Suprapubic skin (tissue), 4 donors: Measurements from ENCODE around the gene KRTAP2-2. TPM values are rescaled to one million over a fixed set of nuclear protein-coding genes. Genes with fewer than 3 reads are reported as not detected.

ENCODE experiments used
- DNase-seq, 2 donors: peaks; one replicate each; pipeline ENCODE4 v3.0.0-alpha.2; 2019; ENCODE audit warnings: low spot score in 2 of 2
- H3K27ac ChIP-seq: fragments of 200-600 bp; sonication (generic); one replicate; pipeline ENCODE4 v1.5.1; 2019
- H3K27me3 ChIP-seq: fragments of 200-600 bp; sonication (generic); one replicate; pipeline ENCODE4 v1.5.1; 2019
- H3K36me3 ChIP-seq: fragments of 200-600 bp; sonication (generic); one replicate; pipeline ENCODE4 v1.5.1; 2019
- H3K4me1 ChIP-seq: fragments of 200-600 bp; sonication (generic); one replicate; pipeline ENCODE4 v1.5.1; 2019
- H3K4me3 ChIP-seq: fragments of 200-600 bp; sonication (generic); one replicate; pipeline ENCODE4 v1.5.1; 2019; ENCODE audit warnings: mild to moderate bottlenecking
- H3K9me3 ChIP-seq: fragments of 200-600 bp; sonication (generic); one replicate; pipeline ENCODE4 v1.5.1; 2019
- CTCF ChIP-seq, 2 donors: fragments of 200-600 bp in 1 of 2; fragments of 450-650 bp in 1 of 2; sonication (generic) in 1 of 2; IDR thresholded peaks; one replicate each; pipeline ENCODE4 v1.5.1; 2016 to 2019; ENCODE audit warnings: antibody characterized with exemption in 2 of 2, mild to moderate bottlenecking in 1 of 2, moderate library complexity in 1 of 2
- EP300 ChIP-seq: sonication (generic); formaldehyde crosslinking; IDR thresholded peaks from one replicate; pipeline ENCODE4 v1.6.1; 2017; ENCODE audit warnings: antibody characterized with exemption
- POLR2A ChIP-seq, 2 donors: fragments of 450-650 bp; IDR thresholded peaks; one replicate each; pipeline ENCODE4 v1.6.1; 2017; ENCODE audit warnings: antibody characterized with exemption in 2 of 2, mild to moderate bottlenecking in 2 of 2, moderate library complexity in 2 of 2
- POLR2AphosphoS5 ChIP-seq, 3 donors: sonication (generic); formaldehyde crosslinking; IDR thresholded peaks; one replicate each; pipeline ENCODE4 v1.6.1; 2017; ENCODE audit warnings: antibody characterized with exemption in 3 of 3
- WGBS: methylation state at CpG from one replicate; pipeline ENCODE4 v1.1.5; 2018; 5-methylcytosine and 5-hydroxymethylcytosine counted together
- total RNA-seq, 4 donors: library from RNA; depleted of rRNA; stranded (reverse); fragments of >200 nt; gene quantifications; one replicate each; pipeline ENCODE4 v1.1.0, GENCODE V29; 2016

The KRTAP2-2 gene
- total RNA-seq, 4 donors from 2014 or later: 8.2 to 41.6 (median 25.3) TPM; not detected in 1

GRCh38 chr17:41076788-41077187 lies 21.8 kb upstream of the KRTAP2-2 start:
- Histone ChIP-seq H3K4me3 (no peak overlapping the region), H3K4me1 (no peaks in the 10 kb centered on the region), H3K9me3 (no peaks in the 10 kb centered on the region), H3K27me3 (no peaks in the 10 kb centered on the region), H3K36me3 (no peaks in the 10 kb centered on the region), H3K27ac (no peak overlapping the region)
- TF ChIP-seq EP300 (no peak), CTCF (IDR thresholded peaks at IDR 0.05) (no peak), POLR2A (IDR thresholded peaks at IDR 0.05) (no peak), POLR2AphosphoS5 (IDR thresholded peaks at IDR 0.05) (no peak)
- DNase-seq: no peak

- no peak overlapping the region for H3K4me3 ChIP-seq
- H3K27ac ChIP-seq: no peak overlapping the region
- H3K36me3 ChIP-seq: no peaks in the 10 kb centered on the region
- DNase-seq: no peak
- H3K9me3 ChIP-seq: no peaks in the 10 kb centered on the region
- no peaks in the 10 kb centered on the region for H3K27me3 ChIP-seq
- no peaks in the 10 kb centered on the region for H3K4me1 ChIP-seq
- TF ChIP-seq POLR2AphosphoS5 (IDR thresholded peaks at IDR 0.05): no peak
- no peak for TF ChIP-seq EP300
- no peak for TF ChIP-seq POLR2A (IDR thresholded peaks at IDR 0.05)
- no peak for TF ChIP-seq CTCF (IDR thresholded peaks at IDR 0.05)
- WGBS: 92% methylated on average over 2 of the region's 2 CpGs
Observed at GRCh38 chr17:41073676-41074075, 18.6 kb upstream of the KRTAP2-2 start.

GRCh38 chr17:41071606-41072360 lies 16.8 kb upstream of the KRTAP2-2 start:
- Histone ChIP-seq H3K27me3 (no peaks in the 10 kb centered on the region), H3K4me3 (no peak overlapping the region), H3K36me3 (no peaks in the 10 kb centered on the region), H3K9me3 (no peaks in the 10 kb centered on the region), H3K27ac (no peak overlapping the region), H3K4me1 (no peaks in the 10 kb centered on the region)
- DNase-seq: no peak
- WGBS: 79% methylated on average over 5 of the region's 5 CpGs
- TF ChIP-seq EP300 (no peak), CTCF (IDR thresholded peaks at IDR 0.05) (no peak), POLR2AphosphoS5 (IDR thresholded peaks at IDR 0.05) (no peak), POLR2A (IDR thresholded peaks at IDR 0.05) (no peak)

GRCh38 chr17:41069031-41069430 lies 14.0 kb upstream of the KRTAP2-2 start:
- Histone ChIP-seq H3K4me3 (no peak overlapping the region), H3K27ac (no peak overlapping the region), H3K4me1 (no peaks in the 10 kb centered on the region), H3K27me3 (no peaks in the 10 kb centered on the region), H3K9me3 (no peaks in the 10 kb centered on the region), H3K36me3 (no peaks in the 10 kb centered on the region)
- TF ChIP-seq POLR2AphosphoS5 (IDR thresholded peaks at IDR 0.05) (no peak), POLR2A (IDR thresholded peaks at IDR 0.05) (no peak), CTCF (IDR thresholded peaks at IDR 0.05) (no peak), EP300 (no peak)
- no peak for DNase-seq
- 79% methylated on average over 3 of the region's 3 CpGs for WGBS

GRCh38 chr17:41067281-41067680 lies 12.3 kb upstream of the KRTAP2-2 start:
- no peak overlapping the region for H3K4me3 ChIP-seq
- no peaks in the 10 kb centered on the region for H3K4me1 ChIP-seq
- H3K27ac ChIP-seq: no peak overlapping the region
- no peaks in the 10 kb centered on the region for H3K27me3 ChIP-seq
- no peak for DNase-seq
- no peaks in the 10 kb centered on the region for H3K36me3 ChIP-seq
- no peaks in the 10 kb centered on the region for H3K9me3 ChIP-seq
- TF ChIP-seq CTCF (IDR thresholded peaks at IDR 0.05) (no peak), EP300 (no peak)
